ENCODE measurements around the gene SEPHS1. TPM values are rescaled to one million over a fixed set of nuclear protein-coding genes. Genes with fewer than 3 reads are reported as not detected.

Gene SEPHS1
- total RNA-seq, 1 experiment from 2014 or later = 70.0 TPM

- peak within 1 kb of the TSS; percentile 65 for H3K9ac ChIP-seq (ENCODE audit: low read length)
- H4K20me1 ChIP-seq (ENCODE audit: insufficient read depth, low read depth, low read length) = no peaks in the 10 kb centered on the region
- peak; percentile 87 for DNase-seq
- no peaks in the 10 kb centered on the region for H3K79me2 ChIP-seq (ENCODE audit: low read length)
- peak within 1 kb of the TSS; percentile 50; the same call in 1 of the 2 replicates for H2AFZ ChIP-seq (ENCODE audit: low read length)
- H3K4me3 ChIP-seq (ENCODE audit: low read length) = peak within 1 kb of the TSS; percentile 64
- no peaks in the 10 kb centered on the region for H3K9me3 ChIP-seq (ENCODE audit: low read length)
- peak within 1 kb of the TSS; percentile 72 for H3K4me2 ChIP-seq (ENCODE audit: low read depth, low read length, poor library complexity, severe bottlenecking)
- no peaks in the 10 kb centered on the region for H3K27me3 ChIP-seq (ENCODE audit: low read length)
- no peak within 1 kb of the TSS for H3K27ac ChIP-seq (ENCODE audit: low read length)
- no peaks in the 10 kb centered on the region for H3K9me2 ChIP-seq (replicated peaks; ENCODE audit: insufficient read depth, low read length)
- H3K4me1 ChIP-seq (ENCODE audit: low read length) = peaks cover 20% of the 10 kb centered on the region
- no peaks in the 10 kb centered on the region for H3K36me3 ChIP-seq (ENCODE audit: insufficient read depth, low read length)
These were observed 48.4 kb downstream of the SEPHS1 start, which contains the start of gene PHYH for GRCh38 chr10:13299437-13300287. PHYH (minus strand) TSS chr10:13300064; CDS start chr10:13300042, 22 bp downstream.

DNA sequence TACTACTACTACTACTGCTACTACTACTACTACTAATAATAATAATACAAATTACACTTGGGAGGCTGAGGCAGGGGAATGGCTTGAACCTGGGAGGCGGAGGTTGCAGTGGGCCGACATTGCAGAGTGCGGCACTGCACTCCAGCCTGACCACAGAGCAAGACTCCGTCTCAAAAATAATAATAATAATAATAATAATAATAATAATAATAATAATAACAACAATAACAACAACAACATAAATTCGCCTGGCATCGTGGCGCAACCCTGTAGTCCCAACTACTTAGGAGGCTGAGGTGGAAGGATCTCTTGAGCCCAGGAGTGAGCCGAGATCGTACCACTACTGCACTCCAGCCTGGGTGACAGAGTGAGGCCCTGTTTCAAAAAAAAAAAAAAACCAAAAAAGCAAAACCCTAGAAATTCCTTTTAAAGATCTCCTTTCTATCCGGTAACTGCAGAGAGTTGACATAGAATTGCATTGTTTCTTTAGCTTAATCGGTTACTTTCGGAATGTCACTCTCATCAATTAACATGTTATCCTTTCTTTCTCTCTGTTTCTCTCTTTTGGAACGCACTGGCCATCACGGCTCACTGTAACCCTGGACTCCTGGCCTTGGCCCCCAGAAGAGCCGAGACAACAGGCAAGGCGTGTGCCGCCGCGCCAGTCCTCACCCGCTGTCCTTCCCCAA, 49.2 kb downstream of the SEPHS1 start:
- Histone ChIP-seq H3K27ac (ENCODE audit: low read length) (no peak overlapping the region), H3K4me2 (ENCODE audit: low read depth, low read length, poor library complexity, severe bottlenecking) (peak overlapping the region; percentile 72), H3K4me3 (ENCODE audit: low read length) (peak overlapping the region; percentile 64; the same call in 1 of the 2 replicates)

GRCh38 chr10:13296476-13296875, 51.6 kb downstream of the SEPHS1 start:
- DNase-seq = peak; percentile 27
- no peak overlapping the region for H2AFZ ChIP-seq (ENCODE audit: low read length)

More for the DNA sequence above, 49.2 kb downstream of the SEPHS1 start:
- no peaks in the 10 kb centered on the region for H3K9me2 ChIP-seq (replicated peaks; ENCODE audit: insufficient read depth, low read length)
- H3K9ac ChIP-seq (ENCODE audit: low read length) = no peak overlapping the region
- H2AFZ ChIP-seq (ENCODE audit: low read length) = no peak overlapping the region
- H4K20me1 ChIP-seq (ENCODE audit: insufficient read depth, low read depth, low read length) = no peaks in the 10 kb centered on the region
- H3K9me3 ChIP-seq (ENCODE audit: low read length) = no peaks in the 10 kb centered on the region
- H3K79me2 ChIP-seq (ENCODE audit: low read length) = no peaks in the 10 kb centered on the region
- DNase-seq = peak; percentile 56
- no peaks in the 10 kb centered on the region for H3K36me3 ChIP-seq (ENCODE audit: insufficient read depth, low read length)
- no peaks in the 10 kb centered on the region for H3K27me3 ChIP-seq (ENCODE audit: low read length)
- H3K4me1 ChIP-seq (ENCODE audit: low read length) = peaks cover 20% of the 10 kb centered on the region

GRCh38 chr10:13294784-13295183, 53.3 kb downstream of the SEPHS1 start:
- Histone ChIP-seq H3K27ac (ENCODE audit: low read length) (no peak overlapping the region), H3K4me3 (ENCODE audit: low read length) (no peak overlapping the region), H3K27me3 (ENCODE audit: low read length) (no peaks in the 10 kb centered on the region), H3K9me3 (ENCODE audit: low read length) (no peaks in the 10 kb centered on the region), H3K4me1 (ENCODE audit: low read length) (peaks cover 4% of the 10 kb centered on the region), H3K79me2 (ENCODE audit: low read length) (no peaks in the 10 kb centered on the region), H4K20me1 (ENCODE audit: insufficient read depth, low read depth, low read length) (no peaks in the 10 kb centered on the region), H2AFZ (ENCODE audit: low read length) (no peak overlapping the region), H3K4me2 (ENCODE audit: low read depth, low read length, poor library complexity, severe bottlenecking) (no peak overlapping the region), H3K9ac (ENCODE audit: low read length) (no peak overlapping the region), H3K9me2 (replicated peaks; ENCODE audit: insufficient read depth, low read length) (no peaks in the 10 kb centered on the region), H3K36me3 (ENCODE audit: insufficient read depth, low read length) (no peaks in the 10 kb centered on the region)
- peak; percentile 1 for DNase-seq

More at GRCh38 chr10:13296476-13296875, 51.6 kb downstream of the SEPHS1 start:
- Histone ChIP-seq H3K27ac (ENCODE audit: low read length) (no peak overlapping the region), H3K4me1 (ENCODE audit: low read length) (peaks cover 12% of the 10 kb centered on the region), H4K20me1 (ENCODE audit: insufficient read depth, low read depth, low read length) (no peaks in the 10 kb centered on the region), H3K4me3 (ENCODE audit: low read length) (no peak overlapping the region), H3K4me2 (ENCODE audit: low read depth, low read length, poor library complexity, severe bottlenecking) (no peak overlapping the region), H3K27me3 (ENCODE audit: low read length) (no peaks in the 10 kb centered on the region), H3K9me2 (replicated peaks; ENCODE audit: insufficient read depth, low read length) (no peaks in the 10 kb centered on the region), H3K79me2 (ENCODE audit: low read length) (no peaks in the 10 kb centered on the region), H3K36me3 (ENCODE audit: insufficient read depth, low read length) (no peaks in the 10 kb centered on the region), H3K9ac (ENCODE audit: low read length) (no peak overlapping the region), H3K9me3 (ENCODE audit: low read length) (no peaks in the 10 kb centered on the region)

- no peak overlapping the region for H3K9ac ChIP-seq (ENCODE audit: low read length)
- no peaks in the 10 kb centered on the region for H3K79me2 ChIP-seq (ENCODE audit: low read length)
- no peaks in the 10 kb centered on the region for H3K9me3 ChIP-seq (ENCODE audit: low read length)
- H3K4me2 ChIP-seq (ENCODE audit: low read depth, low read length, poor library complexity, severe bottlenecking) = no peak overlapping the region
- H3K9me2 ChIP-seq (replicated peaks; ENCODE audit: insufficient read depth, low read length) = no peaks in the 10 kb centered on the region
- H2AFZ ChIP-seq (ENCODE audit: low read length) = no peak overlapping the region
- no peak overlapping the region for H3K27ac ChIP-seq (ENCODE audit: low read length)
- no peaks in the 10 kb centered on the region for H3K27me3 ChIP-seq (ENCODE audit: low read length)
- H3K4me1 ChIP-seq (ENCODE audit: low read length) = no peaks in the 10 kb centered on the region
- H3K36me3 ChIP-seq (ENCODE audit: insufficient read depth, low read length) = no peaks in the 10 kb centered on the region
- H3K4me3 ChIP-seq (ENCODE audit: low read length) = no peak overlapping the region
- no peaks in the 10 kb centered on the region for H4K20me1 ChIP-seq (ENCODE audit: insufficient read depth, low read depth, low read length)
- no peak for DNase-seq
These were observed 56.0 kb downstream of the SEPHS1 start for GRCh38 chr10:13291821-13292773.

GRCh38 chr10:13291061-13291460, 57.0 kb downstream of the SEPHS1 start:
- Histone ChIP-seq H4K20me1 (ENCODE audit: insufficient read depth, low read depth, low read length) (no peaks in the 10 kb centered on the region), H3K4me1 (ENCODE audit: low read length) (no peaks in the 10 kb centered on the region), H3K36me3 (ENCODE audit: insufficient read depth, low read length) (no peaks in the 10 kb centered on the region), H2AFZ (ENCODE audit: low read length) (no peak overlapping the region), H3K27me3 (ENCODE audit: low read length) (no peaks in the 10 kb centered on the region), H3K4me2 (ENCODE audit: low read depth, low read length, poor library complexity, severe bottlenecking) (no peak overlapping the region), H3K79me2 (ENCODE audit: low read length) (no peaks in the 10 kb centered on the region), H3K27ac (ENCODE audit: low read length) (no peak overlapping the region), H3K4me3 (ENCODE audit: low read length) (no peak overlapping the region), H3K9me2 (replicated peaks; ENCODE audit: insufficient read depth, low read length) (no peaks in the 10 kb centered on the region), H3K9ac (ENCODE audit: low read length) (no peak overlapping the region), H3K9me3 (ENCODE audit: low read length) (no peaks in the 10 kb centered on the region)
- DNase-seq = no peak

DNA sequence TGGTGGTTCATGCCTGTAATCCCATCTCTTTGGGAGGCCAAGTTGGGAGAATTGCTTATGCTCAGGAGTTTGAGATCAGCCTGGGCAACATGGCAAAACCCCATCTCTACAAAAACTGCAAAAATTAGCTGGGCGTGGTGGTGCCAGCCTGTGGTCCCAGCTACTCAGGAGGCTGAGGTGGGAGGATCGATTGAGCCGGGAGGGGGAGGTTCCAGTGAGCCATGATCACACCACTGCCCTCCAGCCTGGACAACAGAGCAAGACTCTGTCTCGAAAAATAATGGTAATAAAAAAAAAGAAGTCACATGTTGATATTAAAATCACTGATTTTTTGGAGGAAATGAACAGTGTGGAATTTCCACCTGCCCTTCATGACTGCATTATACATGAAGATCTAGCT, 64.0 kb downstream of the SEPHS1 start:
- Histone ChIP-seq H3K27me3 (ENCODE audit: low read length) (no peaks in the 10 kb centered on the region), H2AFZ (ENCODE audit: low read length) (no peak overlapping the region), H3K4me2 (ENCODE audit: low read depth, low read length, poor library complexity, severe bottlenecking) (no peak overlapping the region), H3K4me3 (ENCODE audit: low read length) (no peak overlapping the region), H3K27ac (ENCODE audit: low read length) (no peak overlapping the region), H3K4me1 (ENCODE audit: low read length) (no peaks in the 10 kb centered on the region), H3K36me3 (ENCODE audit: insufficient read depth, low read length) (no peaks in the 10 kb centered on the region), H3K9me2 (replicated peaks; ENCODE audit: insufficient read depth, low read length) (no peaks in the 10 kb centered on the region), H4K20me1 (ENCODE audit: insufficient read depth, low read depth, low read length) (no peaks in the 10 kb centered on the region), H3K9ac (ENCODE audit: low read length) (no peak overlapping the region), H3K79me2 (ENCODE audit: low read length) (no peaks in the 10 kb centered on the region), H3K9me3 (ENCODE audit: low read length) (no peaks in the 10 kb centered on the region)
- DNase-seq = no peak

Data from Karpas-422 (cell line).